ENCODE data around the gene TRIM50. TPM values are rescaled to one million over a fixed set of nuclear protein-coding genes. Genes with fewer than 3 reads are reported as not detected.
"Not testable (repeated sequence)": the region's sequence is repeated elsewhere in the genome, so short reads cannot be mapped to it uniquely, and the experiment has no call there.

The TRIM50 gene
- total and polyA plus RNA-seq, 11 donors = 0.08 to 0.72 (median 0.31) TPM; not detected in 6

DNA sequence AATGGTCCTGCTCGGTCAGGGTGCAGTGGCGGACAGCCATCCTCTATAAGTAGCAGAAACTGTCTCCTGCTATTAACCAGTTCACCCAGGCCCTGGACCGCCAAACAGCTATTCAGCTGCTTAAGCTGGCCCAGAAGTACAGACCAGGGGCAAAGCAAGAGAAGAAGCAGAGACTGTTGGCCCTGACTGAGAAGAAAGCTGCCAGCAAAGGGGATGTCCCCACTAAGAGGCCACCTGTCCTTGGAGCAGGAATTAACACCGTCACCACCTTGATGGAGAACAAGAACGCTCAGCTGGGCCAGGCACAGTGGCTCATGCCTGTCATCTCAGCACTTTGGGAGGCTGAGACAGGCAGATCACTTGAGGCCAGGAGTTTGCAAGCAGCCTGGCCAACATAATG, 13.6 kb downstream of the TRIM50 start:
- Histone ChIP-seq H3K4me1 (peaks cover 0 to 5% (median under 1%) of the 10 kb centered on the region in 12 donors), H3K27ac (no peak overlapping the region), H3K27me3 (no peaks in the 10 kb centered on the region), H3K9me3 (no peaks in the 10 kb centered on the region), H3K4me3 (no peak overlapping the region), H3K36me3 (no peaks in the 10 kb centered on the region)
- intact Hi-C loops (cut with DNase I) = no loop called here
- 81 to 92% (median 85%) methylated on average over 5 of the region's 5 CpGs for WGBS, 4 donors
- no peak for TF ChIP-seq CTCF (IDR thresholded peaks at IDR 0.05)
- TF ChIP-seq POLR2A (IDR thresholded peaks at IDR 0.05) = no peak
- DNase-seq (no peak), ATAC-seq (no peak)

DNA sequence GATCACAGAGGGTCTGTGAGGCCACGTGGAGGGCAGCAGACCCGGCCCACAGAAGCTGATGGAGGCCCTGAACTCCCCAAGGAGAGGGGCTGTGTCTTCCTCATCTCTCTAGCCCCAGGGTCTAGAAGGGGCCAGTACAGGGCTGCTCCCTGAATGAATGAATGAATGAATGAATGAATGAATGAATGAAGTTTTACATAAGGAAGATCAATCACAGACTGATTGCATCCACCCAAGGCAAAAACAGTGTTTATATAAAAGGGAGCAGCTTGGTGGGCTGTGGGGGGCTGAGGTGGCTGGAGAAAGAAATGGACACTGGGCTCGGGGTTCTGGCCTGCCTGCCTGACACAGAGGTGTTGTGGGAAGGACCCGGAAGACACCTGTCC, 14.4 kb downstream of the TRIM50 start:
- ATAC-seq = no peak
- Histone ChIP-seq H3K9me3 (no peaks in the 10 kb centered on the region), H3K4me3 (no peak overlapping the region), H3K27ac (no peak overlapping the region), H3K4me1 (peaks cover 0 to 11% (median 6%) of the 10 kb centered on the region in 12 donors), H3K27me3 (no peaks in the 10 kb centered on the region), H3K36me3 (no peaks in the 10 kb centered on the region)
- no peak for DNase-seq
- 68 to 82% (median 73%) methylated on average over 4 of the region's 4 CpGs for WGBS, 4 donors
- intact Hi-C loops (cut with DNase I) = no loop called here
- TF ChIP-seq POLR2A (IDR thresholded peaks at IDR 0.05) (no peak), CTCF (IDR thresholded peaks at IDR 0.05) (no peak)

DNA sequence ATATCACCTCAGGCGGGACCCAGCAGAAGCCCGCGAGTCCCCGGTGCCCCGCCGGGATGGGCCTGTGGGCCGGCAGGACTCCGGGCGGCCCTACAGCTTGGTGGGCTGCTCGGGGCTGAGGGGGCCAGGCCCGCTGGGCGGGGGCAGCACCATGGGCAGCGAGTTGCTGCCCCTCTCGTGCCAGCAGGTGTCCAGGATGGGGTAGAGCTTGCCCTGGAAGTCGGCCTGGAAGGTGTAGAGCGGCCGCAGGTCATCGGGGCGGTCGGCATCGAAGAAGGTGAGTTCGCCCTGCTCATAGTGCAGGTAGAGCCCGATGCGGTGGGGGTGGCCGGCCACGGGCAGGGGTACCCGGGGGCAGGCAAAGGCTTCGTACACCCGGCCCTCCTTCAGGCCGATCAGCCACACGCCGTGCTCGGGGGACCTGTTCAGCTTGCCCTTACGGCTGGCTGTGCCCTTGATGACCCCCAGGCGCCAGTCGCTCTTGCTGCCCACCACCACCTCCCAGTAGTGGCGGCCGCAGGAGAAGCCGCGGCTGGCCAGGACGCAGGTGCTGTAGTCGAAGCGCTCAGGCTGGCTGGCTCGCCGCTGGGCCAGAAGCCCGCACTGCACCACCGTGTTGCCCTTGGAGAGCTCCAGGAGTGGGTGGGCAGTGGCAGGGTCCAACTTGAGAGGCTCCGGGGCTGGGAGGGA, 14.9 kb downstream of the TRIM50 start:
- intact Hi-C loops (cut with DNase I) = no loop called here
- H3K36me3 ChIP-seq = no peaks in the 10 kb centered on the region
- TF ChIP-seq CTCF (IDR thresholded peaks at IDR 0.05) = no peak
- TF ChIP-seq POLR2A (IDR thresholded peaks at IDR 0.05) = no peak
- no peak for ATAC-seq
- H3K27me3 ChIP-seq = no peaks in the 10 kb centered on the region
- WGBS, 4 donors = 92 to 94% (median 93%) methylated on average over 32 to 48 of the region's 48 CpGs
- DNase-seq = no peak
- no peaks in the 10 kb centered on the region for H3K9me3 ChIP-seq
- no peak overlapping the region for H3K27ac ChIP-seq
- no peak overlapping the region for H3K4me3 ChIP-seq
- peaks cover 0 to 14% (median 7%) of the 10 kb centered on the region in 12 donors for H3K4me1 ChIP-seq

DNA sequence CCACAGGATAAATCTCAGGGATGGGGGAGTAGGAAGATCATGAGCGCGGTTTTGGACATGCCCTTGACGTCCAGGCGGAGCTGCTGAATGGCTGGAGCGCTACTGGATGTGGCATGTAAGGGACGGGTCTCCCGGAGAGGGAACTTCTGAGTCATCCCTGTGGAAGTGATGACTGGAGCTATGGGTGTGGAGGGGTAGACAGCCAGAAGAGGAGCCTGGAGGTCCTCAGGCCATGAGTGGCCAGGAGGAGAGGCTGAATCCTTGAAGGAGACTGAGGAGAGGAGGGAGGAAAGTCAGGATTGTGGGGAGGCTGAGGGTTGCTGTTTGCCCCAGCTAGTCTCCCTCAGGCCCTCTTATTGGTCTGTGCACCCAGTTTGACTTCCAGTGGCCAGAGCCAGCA, 16.5 kb downstream of the TRIM50 start:
- ATAC-seq; DNase-seq; H3K9me3 ChIP-seq; H3K27ac ChIP-seq; H3K36me3 ChIP-seq; intact Hi-C loops (cut with DNase I); H3K27me3 ChIP-seq; H3K4me3 ChIP-seq: not testable (repeated sequence)
- WGBS, 4 donors = 78 to 85% (median 80%) methylated on average over 7 of the region's 7 CpGs
- H3K4me1 ChIP-seq = peaks cover 0 to 17% (median 7%) of the 10 kb centered on the region in 12 donors

All from heart left ventricle (tissue), 16 donors.